ENCODE measurements around the gene CLP1.
"Not testable (repeated sequence)": the region's sequence is repeated elsewhere in the genome, so short reads cannot be mapped to it uniquely, and the experiment has no call there.

Gene CLP1

GRCh38 chr11:57641011-57641807, 16.4 kb upstream of the CLP1 start:
- no peak for DNase-seq

DNA sequence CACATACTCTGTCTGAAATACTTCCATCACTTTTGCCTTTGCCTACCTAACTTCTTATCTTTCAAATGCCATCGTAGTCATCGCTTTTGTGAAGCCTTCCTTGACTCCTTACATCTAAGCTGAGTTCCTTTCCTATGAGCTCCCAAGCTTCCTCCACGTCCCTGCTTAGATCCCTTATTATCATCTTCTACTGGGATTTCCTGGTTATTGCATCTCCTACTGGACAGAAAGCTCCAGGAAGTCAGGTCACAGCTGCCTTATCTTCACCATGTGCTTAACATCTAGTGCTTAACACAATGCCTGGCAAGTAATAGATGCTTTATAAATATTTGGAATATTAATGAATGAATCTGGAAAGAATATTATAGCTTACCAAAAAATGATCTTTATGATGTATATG, 13.8 kb upstream of the CLP1 start:
- no peak for DNase-seq

GRCh38 chr11:57644748-57645688, 12.5 kb upstream of the CLP1 start:
- DNase-seq = peak; percentile 34

DNA sequence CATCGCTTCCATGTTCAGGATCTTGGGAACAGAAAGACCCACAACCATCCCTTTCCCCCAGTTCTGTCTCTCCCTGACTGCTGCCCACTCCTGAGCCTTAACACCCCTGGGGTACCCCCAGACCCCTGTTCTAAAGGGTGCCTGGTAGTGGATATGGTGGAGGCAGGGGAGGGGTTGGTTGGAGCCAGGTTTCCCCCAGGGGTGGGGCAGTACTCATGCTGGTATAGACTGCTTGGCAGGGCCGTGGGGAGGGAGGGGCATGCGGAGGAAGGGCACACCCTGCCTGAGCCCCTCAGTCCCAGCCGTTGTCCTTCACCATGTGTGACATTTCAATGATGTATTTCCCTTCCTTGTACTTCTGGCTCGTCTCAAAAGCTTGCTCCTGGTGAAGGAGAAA, 11.9 kb upstream of the CLP1 start:
- DNase-seq = no peak

DNA sequence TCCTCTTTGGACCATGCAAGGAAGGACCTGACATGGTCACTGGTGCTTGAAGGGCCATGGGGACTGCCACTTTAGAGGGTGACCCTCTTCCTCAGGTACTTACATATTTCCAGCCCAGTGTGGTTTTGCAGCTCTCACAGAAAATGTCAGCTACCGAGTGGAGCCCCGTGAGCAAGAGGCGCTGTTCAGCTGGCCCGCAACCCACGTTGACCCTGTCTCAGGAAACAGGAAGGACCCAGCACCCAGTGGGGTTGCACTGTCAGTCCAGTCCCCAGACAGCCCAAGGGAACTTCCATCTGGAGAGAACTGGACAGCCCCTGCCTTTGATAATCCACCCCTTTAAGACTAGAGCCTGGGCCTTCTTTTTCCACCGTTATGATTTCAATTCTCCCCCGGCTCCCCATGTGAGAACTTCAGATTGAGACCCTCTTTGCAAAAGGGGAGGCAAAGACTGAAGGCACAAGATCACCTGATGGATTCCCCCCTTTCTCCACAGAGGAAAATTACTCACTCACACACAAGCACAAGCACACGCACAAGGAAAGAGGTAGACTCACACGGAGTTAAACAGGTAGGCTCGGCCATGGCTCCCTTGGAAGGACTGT, 11.3 kb upstream of the CLP1 start:
- DNase-seq = no peak

DNA sequence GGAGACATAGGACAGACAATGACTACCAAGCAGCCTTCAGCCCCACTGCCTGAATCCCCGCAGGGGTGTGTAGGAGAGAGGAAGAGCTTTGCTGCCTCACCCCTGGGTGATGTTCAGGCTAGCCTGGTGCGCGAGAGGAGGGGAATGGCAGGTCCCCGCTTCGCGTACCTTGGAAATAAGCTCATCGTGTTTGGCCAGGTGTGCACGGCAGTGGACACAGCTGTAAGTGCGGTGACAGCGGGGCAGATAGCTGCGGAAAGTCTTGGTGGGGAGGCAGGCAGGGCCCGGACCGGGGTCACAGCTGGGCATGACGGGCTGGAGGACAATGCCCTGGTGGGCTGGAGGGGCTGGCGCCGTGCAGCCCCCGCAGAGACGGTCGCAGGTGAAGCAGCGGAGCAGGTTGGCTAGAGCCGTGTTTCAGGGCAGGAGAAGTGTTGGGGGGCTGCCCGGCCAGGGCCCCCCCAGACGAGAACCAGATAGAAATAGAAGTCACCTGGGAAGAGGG, 10.7 kb upstream of the CLP1 start:
- no peak for DNase-seq

GRCh38 chr11:57647372-57647771, 10.2 kb upstream of the CLP1 start:
- DNase-seq = no peak

DNA sequence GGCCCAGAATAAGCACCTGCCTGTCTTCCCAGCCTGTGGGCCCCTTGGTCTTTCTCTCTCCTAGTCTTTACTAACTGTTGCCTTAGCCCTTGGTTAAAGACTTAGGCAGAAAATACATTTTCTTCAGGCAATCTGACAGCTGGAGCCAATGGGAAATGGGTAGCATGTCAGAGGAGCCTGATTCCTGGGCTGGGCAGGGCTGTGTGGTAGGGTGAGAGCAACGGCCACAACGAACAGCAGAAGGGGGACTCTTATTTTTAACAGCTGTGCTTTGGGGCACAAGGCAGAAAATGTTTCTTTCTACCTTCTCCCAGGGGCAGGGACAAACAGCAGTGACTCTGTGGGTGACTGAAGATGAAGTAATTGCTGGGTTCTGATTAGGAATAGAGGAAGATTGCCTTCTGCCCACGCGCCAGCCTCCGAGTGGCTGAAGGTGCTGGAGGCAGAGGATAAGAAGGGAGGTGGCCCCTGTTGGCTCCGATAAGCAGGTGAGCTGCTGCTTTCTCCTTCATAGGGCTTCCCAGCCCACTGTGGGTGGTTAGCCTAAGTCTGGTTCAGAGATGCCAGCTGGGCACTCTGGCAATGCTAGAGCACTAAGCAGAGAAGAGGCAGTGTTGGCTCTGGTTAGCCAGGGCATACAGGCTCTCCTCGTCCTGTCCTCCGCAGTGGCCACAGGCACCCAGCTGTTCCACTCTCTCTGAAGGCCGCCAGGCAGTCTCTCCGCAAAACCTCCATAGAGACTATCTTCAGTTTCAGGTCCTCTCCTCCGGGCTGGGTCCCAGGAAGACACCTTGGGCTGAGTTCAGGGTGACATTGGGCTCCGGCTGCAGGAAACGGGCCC, 9.4 kb upstream of the CLP1 start:
- DNase-seq = no peak

DNA sequence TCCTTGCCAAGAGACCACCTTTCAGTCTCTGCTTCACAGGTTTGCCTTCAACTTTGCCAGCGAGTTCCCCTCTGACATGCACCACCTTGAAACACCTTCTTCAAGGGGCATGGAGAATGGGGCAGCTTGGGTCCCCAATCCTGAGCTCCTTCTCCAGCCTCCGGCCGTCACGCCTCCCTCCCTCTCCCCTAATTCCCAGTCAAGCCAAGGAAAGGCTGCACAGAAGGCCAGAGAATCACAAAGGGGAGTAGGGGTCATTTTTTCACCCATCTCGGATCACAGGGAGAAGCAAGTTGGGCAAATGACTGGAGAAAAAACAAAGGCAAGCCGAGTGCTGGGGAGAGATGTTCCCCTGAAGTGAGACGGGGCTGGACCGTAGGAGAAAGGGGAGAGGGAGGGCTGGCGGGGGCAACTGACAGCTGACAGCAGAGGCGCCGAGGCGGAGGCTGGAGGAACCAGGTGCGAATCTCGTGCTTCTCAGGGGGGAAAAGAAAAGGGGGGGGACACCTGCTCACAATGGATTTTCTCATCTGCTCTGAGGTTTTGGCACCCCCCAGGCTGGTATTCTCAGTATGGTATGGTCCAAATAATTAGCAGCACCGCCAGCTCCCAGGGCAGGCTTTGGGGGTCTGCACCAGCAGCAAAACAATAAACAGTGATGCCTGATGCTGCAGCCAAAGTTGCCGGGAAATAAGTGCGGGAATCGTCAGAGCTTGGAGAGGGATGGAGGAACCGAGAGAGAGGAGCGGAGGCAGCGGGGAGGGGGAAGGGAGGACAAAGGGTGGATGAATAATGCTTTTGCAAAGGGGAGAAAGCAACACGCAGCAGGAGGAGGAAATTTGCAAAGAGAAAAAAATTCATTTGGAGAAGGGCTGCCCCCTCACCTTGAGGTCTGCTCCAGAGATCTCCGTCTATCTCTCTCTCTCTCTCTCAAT, 8.5 kb upstream of the CLP1 start:
- DNase-seq = no peak

DNA sequence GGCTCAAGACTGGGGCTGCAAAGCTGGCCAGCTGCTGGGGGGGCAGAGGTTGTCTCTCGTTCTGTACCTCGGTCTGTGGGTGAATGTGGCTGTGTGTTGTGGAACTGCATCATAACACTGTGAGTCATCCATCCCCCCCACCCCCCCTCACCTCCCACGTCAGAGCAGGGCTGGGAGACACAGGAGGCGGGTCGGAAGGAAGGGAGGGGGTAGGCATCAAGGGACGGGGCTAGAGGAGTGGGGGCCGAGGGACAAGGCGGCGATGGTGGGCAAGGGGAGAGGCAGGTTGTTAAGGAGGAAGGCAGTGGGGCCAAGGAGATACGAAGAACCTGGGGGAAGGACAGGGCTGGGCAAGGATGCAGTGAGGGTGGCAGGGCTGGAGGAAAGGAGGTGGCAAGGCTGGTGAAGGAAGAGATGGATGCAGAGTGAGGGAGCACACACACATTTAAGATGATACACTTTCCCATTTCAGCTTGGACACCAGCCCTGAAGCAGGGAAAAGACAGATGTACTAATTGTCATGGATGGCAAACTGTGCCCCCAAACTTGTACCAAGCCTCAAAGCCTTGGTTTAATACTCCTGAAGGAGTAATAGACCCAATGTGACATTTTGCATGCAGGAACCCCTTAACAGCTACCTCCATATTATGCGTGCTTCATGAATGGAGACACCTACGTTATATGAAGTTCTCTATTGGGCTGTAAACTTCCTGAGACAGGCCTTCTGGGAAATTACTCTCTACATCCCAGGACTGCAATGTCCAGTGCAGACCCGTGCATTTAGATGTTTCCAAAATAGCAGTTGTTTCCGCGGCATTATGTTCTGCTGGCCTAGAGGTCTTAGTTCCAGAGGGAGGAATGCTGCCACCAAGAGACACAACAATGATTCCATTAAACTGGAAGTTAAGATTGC, 7.5 kb upstream of the CLP1 start, which contains the start of gene YPEL4:
Gene YPEL4, minus strand, starts transcription at position 87 of the 913 bp plus-strand sequence. CDS start 2,805 bp downstream, outside the sequence.
- DNase-seq = no peak

DNA sequence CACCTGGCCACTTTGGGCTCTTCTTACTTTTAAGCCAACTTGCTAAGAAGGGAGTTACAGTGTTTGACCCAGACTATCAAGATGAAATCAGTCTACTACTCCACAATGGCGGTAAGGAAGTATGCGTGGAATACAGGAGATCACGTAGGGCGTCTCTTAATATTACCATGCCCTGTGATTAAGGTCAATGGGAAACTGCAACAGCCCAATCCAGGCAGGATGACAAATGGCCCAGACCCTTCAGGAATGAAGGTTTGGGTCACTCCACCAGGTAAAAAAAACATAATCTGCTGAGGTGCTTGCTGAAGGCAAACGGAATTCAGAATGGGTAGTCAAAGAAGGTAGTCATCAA, 6.8 kb upstream of the CLP1 start:
- DNase-seq = no peak

DNA sequence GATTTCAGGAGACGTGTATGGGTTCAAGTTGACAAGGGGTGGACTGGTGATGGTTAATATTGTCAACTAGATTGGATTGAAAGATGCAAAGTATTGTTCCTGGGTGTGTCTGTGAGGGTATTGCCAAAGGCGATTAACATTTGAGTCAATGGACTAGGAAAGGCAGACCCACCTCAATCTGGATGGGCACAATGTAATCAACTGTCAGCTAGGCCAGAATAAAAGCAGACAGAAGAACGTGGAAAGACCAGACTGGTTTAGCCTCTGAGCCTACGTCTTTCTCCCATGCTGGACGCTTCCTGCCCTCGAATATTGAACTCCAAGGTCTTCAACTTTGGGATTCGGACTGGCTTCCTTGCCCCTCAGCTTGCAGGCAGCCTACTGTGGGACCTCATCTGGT, 6.2 kb upstream of the CLP1 start:
- DNase-seq = no peak

DNA sequence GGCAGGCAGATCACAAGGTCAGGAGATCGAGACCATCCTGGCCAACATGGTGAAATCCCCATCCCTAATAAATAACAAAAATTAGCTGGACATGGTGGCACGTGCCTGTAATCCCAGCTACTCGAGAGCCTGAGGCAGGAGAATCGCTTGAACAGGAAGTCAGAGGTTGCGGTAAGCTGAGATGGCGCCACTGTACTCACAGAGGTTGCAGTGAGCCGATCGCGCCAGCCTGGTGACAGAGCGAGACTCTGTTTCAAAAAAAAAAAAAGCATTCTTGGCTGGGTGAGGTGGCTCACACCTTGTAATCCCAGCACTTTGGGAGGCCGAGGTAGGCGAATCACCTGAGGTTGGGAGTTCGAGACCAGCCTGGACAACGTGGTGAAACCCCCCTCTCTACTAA, 5.3 kb upstream of the CLP1 start:
- DNase-seq = not testable (repeated sequence)

GRCh38 chr11:57652662-57653061, 4.9 kb upstream of the CLP1 start:
- no peak for DNase-seq

- no peak for DNase-seq
These were observed 4.4 kb upstream of the CLP1 start for GRCh38 chr11:57653163-57653562.

- DNase-seq = no peak
These were observed 723 bp upstream of the CLP1 start for GRCh38 chr11:57656885-57657193.

DNA sequence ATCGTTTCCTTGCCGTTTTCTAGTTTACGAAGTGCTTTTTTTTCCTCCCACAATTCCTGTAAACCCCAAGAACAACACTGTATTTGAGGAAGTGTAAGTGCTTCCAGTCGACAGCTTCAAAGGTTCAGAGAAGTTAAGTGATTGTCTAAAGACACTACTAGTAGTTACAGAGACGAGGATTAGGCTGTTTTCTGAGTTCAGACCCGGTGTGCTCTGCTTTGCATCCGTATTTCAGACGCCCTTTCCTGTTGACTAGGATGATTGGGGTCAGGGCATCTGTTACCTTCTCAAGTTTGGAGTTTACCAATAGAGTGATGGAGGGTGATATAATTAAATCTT, 430 bp downstream of the CLP1 start:
- DNase-seq = no peak

- DNase-seq = no peak
These were observed 2.1 kb downstream of the CLP1 start for GRCh38 chr11:57659669-57660068.

- DNase-seq = no peak
These were observed 5.3 kb downstream of the CLP1 start for GRCh38 chr11:57662893-57663292.

DNA sequence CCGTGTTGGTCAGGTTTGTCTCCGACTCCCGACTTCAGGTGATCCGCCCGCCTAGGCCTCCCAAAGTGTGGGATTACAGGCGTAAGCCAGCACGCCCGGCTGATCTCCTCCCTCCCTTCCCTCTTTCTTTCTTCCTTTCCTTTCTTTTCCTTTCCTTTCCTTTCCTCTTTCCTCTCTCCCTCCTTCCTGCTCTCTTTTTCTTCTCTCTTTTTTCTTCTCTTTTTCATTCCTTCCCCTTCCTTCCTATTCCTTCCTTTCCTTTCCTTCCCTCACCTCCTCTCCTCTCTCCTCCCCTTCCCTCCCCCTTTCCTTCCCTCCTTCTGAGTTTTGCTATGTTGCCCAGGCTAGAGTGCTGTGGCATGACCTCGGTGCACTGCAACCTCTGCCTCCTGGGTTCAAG, 6.4 kb downstream of the CLP1 start:
- DNase-seq = no peak

All from DMS153 (cell line).